A673 (cell line): ENCODE measurements around the gene RHOT1. TPM values are rescaled to one million over a fixed set of nuclear protein-coding genes. Genes with fewer than 3 reads are reported as not detected.

Source experiments
- BruUV-seq: library from RNA; stranded (reverse); fragments of 400-500 nt; replicated peaks from 2 replicates; lab custom pipeline; 2021; lab: Mats Ljungman, UMichigan
- CTCF ChIA-PET: fragments of 300-600 bp; sonication (Branson Sonifier 250); formaldehyde crosslinking; loops from one replicate; lab custom pipeline; 2022; ENCODE audit warnings: antibody characterized with exemption; lab: Charles Lee
- POLR2A ChIA-PET: fragments of 300-600 bp; sonication (Branson Sonifier 250); formaldehyde crosslinking; loops from one replicate; lab custom pipeline; 2022; ENCODE audit warnings: antibody characterized with exemption; ENCODE audit not compliant: low non-redundant PET; lab: Charles Lee
- DNase-seq: peaks from one replicate; pipeline ENCODE4 v3.0.0-alpha.2; 2015; ENCODE audit warnings: low spot score
- H3K27ac ChIP-seq: fragments of 200-600 bp; sonication (generic); 2 replicates; pipeline ENCODE4 v1.5.1; 2016; ENCODE audit warnings: mixed run types, low read depth, mild to moderate bottlenecking, mixed read lengths, antibody characterized with exemption, low read length; ENCODE audit not compliant: poor library complexity, severe bottlenecking
- H3K27me3 ChIP-seq: fragments of 200-600 bp; sonication (generic); replicated peaks from 2 replicates; pipeline ENCODE4 v1.6.1; 2017; ENCODE audit warnings: mixed run types, low read depth, mild to moderate bottlenecking, mixed read lengths, antibody characterized with exemption, low read length; ENCODE audit not compliant: insufficient read depth, poor library complexity
- H3K36me3 ChIP-seq: fragments of 200-600 bp; sonication (generic); 2 replicates; pipeline ENCODE4 v1.6.1; 2016; ENCODE audit warnings: mixed run types, mild to moderate bottlenecking, mixed read lengths, antibody characterized with exemption, low read length; ENCODE audit not compliant: insufficient read depth, poor library complexity, severe bottlenecking
- H3K4me1 ChIP-seq: fragments of 200-600 bp; sonication (generic); 2 replicates; pipeline ENCODE4 v1.6.1; 2017; ENCODE audit warnings: mixed run types, mild to moderate bottlenecking, mixed read lengths, antibody characterized with exemption, low read length; ENCODE audit not compliant: insufficient read depth, poor library complexity, severe bottlenecking
- H3K4me3 ChIP-seq: fragments of 200-600 bp; sonication (generic); 2 replicates; pipeline ENCODE4 v1.5.1; 2016; ENCODE audit warnings: low read depth, mixed run types, mild to moderate bottlenecking, mixed read lengths, low read length; ENCODE audit not compliant: poor library complexity, severe bottlenecking
- H3K9me3 ChIP-seq: fragments of 200-600 bp; sonication (generic); 2 replicates; pipeline ENCODE4 v1.6.1; 2016; ENCODE audit warnings: mixed run types, low read depth, mild to moderate bottlenecking, mixed read lengths, antibody characterized with exemption, low read length; ENCODE audit not compliant: poor library complexity, severe bottlenecking
- EZH2 ChIP-seq: fragments of 200-600 bp; sonication (generic); IDR thresholded peaks from 2 replicates; pipeline ENCODE4 v1.6.1; 2017; ENCODE audit warnings: borderline replicate concordance, low read depth, mild to moderate bottlenecking, mixed read lengths, antibody characterized with exemption, low read length; ENCODE audit not compliant: poor library complexity, severe bottlenecking
- intact Hi-C: fragments of 100-400 bp; cut with micrococcal nuclease; formaldehyde crosslinking; loops from one replicate; pipeline ENCODE4 v1.10.0; 2022; ENCODE audit not compliant: unreplicated experiment
- total RNA-seq: library from RNA; stranded (reverse); gene quantifications from 2 replicates; pipeline ENCODE4 v1.2.3, GENCODE V29; 2021
- TF ChIP-seq, protein P1 (sequence below): fragments of 300-800, 200-600 bp; sonication (generic); conservative IDR thresholded peaks from 2 replicates; pipeline ENCODE4 v1.5.1; 2017; ENCODE audit warnings: low read depth, mild to moderate bottlenecking, antibody characterized with exemption, low read length, moderate library complexity, mixed read lengths

Gene RHOT1
- total RNA-seq, 1 experiment from 2014 or later, result 18.0 TPM

DNA sequence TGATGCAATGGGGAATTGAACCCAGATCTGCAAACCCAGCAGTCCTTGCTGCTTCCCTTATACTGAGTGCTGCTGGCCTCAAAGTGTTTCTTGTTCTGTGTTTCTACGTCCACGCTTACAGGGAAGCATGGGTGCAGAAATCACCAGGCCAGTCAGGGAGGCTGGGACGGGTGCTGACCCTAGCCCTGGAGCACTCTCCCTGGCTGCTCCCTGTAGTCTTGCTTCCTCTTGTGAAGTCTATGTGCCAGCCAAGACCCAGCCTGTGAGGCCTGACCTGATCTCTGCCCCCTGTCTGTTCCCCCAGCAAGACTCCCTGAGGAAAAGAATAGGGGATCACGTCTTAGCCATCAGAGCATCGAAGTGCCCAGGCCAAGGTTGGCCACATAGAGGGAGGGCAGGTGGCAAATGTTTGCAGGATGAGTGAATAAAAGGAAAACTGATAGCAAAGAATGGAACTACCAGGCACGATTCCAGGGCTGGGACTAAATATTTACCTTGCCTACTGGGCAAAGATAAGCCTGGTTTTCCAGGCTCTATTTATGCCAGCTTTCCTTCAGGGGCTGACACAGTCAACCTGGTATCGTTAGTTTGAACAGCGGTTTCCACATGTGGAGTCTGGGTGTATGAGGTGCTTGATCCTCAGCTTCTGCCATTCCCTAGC is 41.2 kb upstream of the RHOT1 start:
- TF ChIP-seq EZH2, result no peak
- TF ChIP-seq, protein P1, sequence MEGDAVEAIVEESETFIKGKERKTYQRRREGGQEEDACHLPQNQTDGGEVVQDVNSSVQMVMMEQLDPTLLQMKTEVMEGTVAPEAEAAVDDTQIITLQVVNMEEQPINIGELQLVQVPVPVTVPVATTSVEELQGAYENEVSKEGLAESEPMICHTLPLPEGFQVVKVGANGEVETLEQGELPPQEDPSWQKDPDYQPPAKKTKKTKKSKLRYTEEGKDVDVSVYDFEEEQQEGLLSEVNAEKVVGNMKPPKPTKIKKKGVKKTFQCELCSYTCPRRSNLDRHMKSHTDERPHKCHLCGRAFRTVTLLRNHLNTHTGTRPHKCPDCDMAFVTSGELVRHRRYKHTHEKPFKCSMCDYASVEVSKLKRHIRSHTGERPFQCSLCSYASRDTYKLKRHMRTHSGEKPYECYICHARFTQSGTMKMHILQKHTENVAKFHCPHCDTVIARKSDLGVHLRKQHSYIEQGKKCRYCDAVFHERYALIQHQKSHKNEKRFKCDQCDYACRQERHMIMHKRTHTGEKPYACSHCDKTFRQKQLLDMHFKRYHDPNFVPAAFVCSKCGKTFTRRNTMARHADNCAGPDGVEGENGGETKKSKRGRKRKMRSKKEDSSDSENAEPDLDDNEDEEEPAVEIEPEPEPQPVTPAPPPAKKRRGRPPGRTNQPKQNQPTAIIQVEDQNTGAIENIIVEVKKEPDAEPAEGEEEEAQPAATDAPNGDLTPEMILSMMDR, result no peak
- POLR2A ChIA-PET, result no interaction called here
- Histone ChIP-seq H3K4me3 (no peak overlapping the region), H3K27me3 (no peaks in the 10 kb centered on the region), H3K4me1 (no peaks in the 10 kb centered on the region), H3K27ac (no peak overlapping the region), H3K36me3 (no peaks in the 10 kb centered on the region), H3K9me3 (no peaks in the 10 kb centered on the region)
- BruUV-seq, result no TSS peak
- intact Hi-C loops, result no loop called here
- CTCF ChIA-PET, result no interaction called here
- DNase-seq, result no peak

DNA sequence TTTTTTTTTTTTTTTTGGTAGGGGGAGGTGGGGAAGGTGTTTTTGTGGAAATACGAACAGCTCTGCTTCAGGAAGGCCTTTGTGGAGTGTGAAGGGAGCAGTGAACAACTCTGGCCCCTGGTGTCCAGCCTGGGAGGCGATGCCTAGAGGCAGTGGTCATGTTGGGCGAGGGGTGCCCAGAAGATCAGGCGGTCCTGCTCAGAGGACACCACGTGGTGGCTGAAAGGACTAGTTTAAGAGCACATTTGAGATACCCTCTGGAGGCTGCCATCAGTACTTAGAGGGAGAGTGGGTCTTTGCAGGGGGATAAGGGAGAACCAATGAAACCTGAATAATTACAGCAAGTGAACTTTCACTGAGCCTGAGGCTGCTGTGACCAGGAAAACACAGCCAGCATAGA is 40.1 kb upstream of the RHOT1 start:
- H3K36me3 ChIP-seq, result no peaks in the 10 kb centered on the region
- H3K27ac ChIP-seq, result no peak overlapping the region
- intact Hi-C loops, result no loop called here
- H3K9me3 ChIP-seq, result no peaks in the 10 kb centered on the region
- no peak overlapping the region for H3K4me3 ChIP-seq
- no peaks in the 10 kb centered on the region for H3K4me1 ChIP-seq
- TF ChIP-seq, protein P1, result no peak
- no peak for TF ChIP-seq EZH2
- ChIA-PET CTCF (no interaction called here), POLR2A (no interaction called here)
- no peaks in the 10 kb centered on the region for H3K27me3 ChIP-seq
- no TSS peak for BruUV-seq
- no peak for DNase-seq

DNA sequence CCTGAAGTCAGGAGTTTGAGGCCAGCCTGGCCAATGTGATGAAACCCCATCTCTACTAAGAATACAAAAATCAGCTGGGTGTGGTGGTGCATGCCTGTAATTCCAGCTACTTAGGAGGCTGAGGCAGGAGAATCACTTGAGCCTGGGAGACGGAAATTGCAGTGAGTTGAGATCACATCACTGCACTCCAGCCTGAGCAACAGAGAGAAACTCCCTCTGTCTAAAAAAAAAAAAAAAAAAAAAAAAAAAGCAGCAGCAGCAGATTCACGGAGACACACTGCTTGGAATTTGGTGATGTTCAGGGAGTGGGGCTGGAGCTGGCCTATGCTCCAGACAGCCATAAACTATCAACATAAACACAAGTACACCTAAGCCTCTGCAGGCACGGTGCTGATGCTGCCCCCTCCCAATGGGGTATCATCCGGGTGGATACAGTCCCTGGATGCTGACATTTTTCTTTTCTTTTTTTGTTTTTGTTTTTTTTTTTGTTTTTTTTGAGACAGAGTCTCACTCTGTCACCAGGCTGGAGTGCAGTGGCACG is 39.6 kb upstream of the RHOT1 start:
- Histone ChIP-seq H3K36me3 (no peaks in the 10 kb centered on the region), H3K4me1 (no peaks in the 10 kb centered on the region), H3K4me3 (no peak overlapping the region), H3K27ac (no peak overlapping the region), H3K27me3 (no peaks in the 10 kb centered on the region), H3K9me3 (no peaks in the 10 kb centered on the region)
- no peak for TF ChIP-seq EZH2
- TF ChIP-seq, protein P1, result no peak
- intact Hi-C loops, result no loop called here
- ChIA-PET CTCF (no interaction called here), POLR2A (no interaction called here)
- BruUV-seq, result no TSS peak
- no peak for DNase-seq
